HG02588 (cell line): ENCODE measurements around the gene WHRN.

ENCODE experiments used
- ATAC-seq: cut with Tn5 transposase; IDR thresholded peaks from one replicate; pipeline ENCODE4 v1.9.1; 2021; ENCODE audit warnings: mild to moderate bottlenecking, moderate library complexity; ENCODE audit not compliant: unreplicated experiment

Gene WHRN

DNA sequence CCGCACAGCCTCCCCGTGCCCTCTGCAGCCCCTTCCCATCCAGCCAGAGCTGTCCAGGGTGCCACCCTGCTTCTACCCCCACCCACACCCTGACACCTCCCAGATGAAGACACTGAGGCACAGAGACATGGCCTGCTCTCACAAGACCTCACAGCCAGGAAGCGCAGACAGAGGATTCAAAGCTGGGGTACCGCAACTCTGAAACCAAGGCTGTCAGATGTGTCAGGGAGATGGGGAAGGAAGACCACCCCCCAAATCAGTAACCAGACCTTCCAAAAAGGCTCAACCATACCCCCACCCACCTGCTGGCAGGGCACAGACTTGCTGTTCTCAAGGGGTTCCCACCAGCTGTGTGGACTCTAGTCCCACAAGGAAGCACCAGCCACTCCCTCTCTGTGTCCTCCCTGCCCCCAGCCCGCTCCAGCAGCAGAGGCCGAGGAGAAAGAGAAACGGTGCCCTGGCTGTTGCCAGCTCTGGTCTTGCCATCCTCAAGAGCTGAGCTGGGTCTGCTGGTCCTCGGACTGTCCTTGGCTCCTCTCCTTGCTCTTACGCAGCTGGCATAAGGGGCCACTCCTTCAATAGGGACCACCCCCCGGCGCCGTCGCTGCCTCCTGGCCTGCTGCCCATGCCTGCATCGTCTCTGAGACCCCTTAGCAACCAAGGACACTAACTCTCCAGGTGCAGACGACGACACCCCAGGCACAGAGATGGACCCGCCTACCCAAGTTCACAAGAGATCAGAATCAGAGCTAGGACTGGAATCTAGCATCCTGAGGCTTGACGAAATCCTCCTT lies 118.2 kb downstream of the WHRN start:
- no peak for ATAC-seq

DNA sequence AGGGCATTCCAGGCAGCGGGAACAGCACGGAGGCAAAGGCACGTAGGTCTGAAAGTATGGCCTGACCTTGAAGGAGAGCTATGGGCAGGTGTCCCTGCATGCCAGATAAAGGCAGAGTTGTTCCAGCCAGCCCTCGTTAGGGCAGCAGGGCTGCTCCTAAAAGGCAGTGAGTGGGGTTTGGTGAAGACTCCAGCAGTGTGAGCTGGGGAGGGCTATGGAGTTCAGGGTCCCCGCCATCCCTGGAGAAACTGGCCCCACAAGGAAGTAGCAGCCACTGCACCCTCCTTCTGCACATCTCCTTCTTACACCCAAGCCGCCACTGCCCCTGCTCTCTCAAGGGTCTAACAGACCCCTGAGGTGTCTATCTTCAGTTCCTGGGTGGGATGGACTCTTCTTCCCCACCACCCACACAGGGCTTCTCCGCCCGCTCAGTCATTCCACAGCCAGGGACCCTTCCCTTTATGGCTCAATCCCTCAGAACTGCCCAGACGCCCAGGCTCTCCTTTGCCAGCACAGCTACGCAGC lies 118.8 kb downstream of the WHRN start:
- no peak for ATAC-seq

DNA sequence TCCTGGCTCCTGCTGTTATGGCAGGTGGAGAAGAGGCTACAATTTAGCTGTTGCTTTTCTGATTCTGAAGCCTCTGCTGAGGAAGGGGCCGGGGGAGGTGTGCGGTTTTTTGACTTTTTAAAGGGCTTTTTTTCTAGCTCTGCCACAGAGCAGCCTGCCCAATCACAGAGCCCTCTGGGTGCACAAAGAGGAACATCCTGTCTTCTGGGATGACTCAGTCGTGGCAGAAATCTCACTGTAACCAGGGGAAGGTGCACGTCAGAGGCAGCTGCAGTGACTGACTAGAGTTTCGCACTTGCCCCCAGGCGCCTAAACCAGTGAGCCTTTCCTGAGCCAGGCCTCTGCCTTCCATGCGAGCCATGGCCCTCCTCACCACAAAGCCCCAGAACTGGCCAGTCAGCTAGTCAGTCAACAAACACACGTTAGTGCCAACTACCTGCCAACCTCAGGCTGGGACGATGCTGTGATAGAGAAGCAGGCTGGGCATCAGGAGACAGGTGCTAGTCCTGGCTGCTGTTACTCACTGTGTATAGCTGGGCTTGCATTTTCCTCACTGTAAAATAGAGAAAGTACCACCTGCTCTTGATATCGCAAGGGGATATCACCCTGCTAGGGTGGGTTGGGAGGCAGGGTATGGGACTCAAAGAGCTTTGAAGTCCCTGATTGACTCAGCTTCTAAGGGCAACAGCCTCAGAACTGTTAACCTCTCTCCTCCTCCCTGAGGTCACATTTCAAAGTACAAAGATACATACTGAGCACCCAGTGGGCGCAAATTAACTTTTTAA lies 119.7 kb downstream of the WHRN start:
- peak; percentile 83 for ATAC-seq

DNA sequence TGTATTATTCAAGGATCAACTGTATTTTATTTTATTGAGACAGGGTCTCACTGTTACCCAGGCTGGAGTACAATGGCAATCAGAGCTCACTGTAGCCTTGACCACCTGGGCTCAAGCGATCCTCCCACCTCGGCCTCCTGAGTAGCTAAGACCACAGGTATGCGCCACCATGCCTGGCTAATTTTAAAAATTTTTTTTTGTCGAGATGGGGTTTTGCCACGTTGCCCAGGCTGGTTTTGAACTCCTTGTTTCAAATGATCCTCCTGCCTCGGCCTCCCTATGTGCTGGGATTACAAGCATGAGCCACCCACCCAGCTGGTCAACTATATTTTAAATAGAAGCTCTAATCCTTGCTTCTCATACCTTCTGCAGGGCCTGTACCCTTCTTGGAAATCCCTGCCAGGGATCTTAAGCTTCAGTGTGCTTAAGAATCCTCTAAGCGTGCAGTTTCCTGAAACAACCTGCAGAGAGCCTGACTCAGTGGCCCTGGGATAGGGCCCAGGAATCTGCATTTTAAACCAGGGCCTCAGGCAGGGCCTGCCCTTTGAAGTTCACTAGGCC lies 120.4 kb downstream of the WHRN start:
- no peak for ATAC-seq

DNA sequence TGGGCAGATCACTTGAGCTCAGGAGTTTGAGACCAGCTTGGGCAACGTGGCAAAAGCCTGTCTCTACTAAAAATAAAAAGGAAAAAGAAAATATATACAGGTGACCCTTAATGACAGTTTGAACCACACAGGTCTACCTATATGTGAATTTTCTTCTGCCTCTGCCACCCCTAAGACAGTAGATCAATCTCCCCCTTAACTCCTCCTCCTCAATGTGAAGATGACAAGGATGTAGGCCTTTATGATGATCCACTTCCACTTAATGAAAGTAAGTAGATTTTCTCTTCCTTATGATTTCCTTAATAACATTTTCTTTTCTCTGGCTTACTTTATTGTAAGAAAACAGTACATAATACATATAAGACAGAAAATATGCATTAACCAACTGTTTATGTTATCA lies 120.9 kb downstream of the WHRN start:
- no peak for ATAC-seq

DNA sequence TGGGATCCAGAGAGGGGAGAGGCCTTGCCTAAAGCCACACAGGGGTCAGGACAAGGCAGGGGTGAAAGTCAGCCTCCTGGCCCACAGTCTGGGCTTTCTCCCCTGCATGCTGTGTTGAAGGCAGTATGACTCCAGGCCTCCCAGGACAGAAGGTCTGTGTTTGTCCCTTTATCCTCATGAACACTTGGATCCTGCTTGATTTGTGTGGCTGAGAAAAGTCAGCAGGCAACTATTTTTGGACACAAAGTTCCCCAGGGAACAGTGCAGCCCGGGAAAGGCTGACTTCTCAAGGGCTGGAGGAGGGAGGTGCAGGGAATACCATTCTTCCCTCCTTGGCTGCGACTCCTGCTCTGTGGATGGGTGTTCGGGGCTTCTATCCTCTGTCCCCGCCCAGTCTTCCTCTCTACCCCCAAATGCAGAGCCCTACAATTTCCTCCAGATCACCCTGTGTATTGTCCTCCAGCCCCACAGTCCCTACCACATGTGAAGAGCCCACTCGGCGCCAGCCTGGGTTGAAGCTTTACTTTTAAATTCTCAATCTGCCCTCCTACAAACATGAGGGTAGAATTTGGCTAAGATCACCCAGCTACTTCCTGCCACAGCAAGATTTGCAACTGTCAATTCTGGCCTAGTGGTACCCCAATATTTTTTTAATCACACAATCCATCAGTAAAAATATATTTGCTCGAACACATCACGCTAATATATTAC lies 121.6 kb downstream of the WHRN start:
- no peak for ATAC-seq

DNA sequence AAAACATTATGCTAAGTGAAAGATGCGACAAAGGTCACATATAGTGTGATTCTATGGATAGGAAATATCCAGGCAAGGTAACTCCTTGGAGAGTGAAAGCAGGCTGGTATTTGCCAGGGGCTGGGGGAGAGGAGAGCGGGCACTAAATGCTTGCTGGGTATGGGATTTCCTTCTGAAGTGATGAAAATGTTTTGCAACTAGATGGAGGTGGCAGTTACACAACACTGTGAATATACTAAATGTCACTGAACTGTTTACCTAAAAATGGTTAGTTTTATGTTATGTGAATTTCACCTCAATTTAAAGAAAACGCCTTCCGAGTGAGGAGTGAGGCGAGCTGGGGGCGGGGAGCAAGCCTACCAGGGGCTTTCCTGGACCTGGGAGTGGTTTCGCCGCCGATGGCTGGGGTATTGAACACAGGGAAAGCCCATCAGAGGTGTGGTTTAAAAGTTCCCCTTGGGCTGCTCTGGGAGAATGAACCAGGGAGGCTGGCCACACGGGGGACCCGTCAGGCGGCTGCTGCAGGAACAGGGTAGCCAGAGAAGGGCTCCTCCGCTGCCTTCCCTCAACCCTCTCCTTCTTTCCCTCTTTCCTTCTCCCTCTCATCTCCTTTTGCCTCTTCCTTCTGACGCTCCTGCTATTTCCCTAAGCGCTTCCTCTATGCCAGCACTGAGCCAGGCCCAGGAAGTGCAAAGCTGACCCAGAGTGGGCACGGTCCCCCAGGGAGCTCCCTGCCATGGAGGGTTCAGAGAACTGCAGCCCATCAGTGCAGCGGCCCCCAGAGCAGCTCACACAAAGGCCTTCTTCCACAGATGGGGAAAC lies 122.4 kb downstream of the WHRN start:
- peak; percentile 21 for ATAC-seq

DNA sequence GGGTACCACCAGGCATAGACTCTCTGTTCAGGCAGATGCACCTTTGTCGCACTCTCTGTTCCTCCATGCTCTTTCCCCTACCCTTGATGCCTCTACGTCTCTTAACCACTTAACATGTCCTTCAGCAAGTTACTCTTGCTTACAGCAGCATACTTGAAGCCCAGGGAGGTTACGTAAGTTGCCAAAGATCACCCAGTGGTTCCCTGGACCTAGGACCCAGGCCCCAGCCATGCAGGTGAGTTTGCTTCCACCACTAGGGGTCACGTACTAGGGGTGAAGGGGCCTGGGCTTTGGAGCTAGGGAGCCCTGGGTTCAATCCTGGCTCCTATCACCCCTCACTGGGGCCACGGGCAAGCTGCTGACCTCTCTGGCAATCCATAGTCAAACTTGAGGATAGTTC lies 126.4 kb downstream of the WHRN start:
- ATAC-seq, result no peak

DNA sequence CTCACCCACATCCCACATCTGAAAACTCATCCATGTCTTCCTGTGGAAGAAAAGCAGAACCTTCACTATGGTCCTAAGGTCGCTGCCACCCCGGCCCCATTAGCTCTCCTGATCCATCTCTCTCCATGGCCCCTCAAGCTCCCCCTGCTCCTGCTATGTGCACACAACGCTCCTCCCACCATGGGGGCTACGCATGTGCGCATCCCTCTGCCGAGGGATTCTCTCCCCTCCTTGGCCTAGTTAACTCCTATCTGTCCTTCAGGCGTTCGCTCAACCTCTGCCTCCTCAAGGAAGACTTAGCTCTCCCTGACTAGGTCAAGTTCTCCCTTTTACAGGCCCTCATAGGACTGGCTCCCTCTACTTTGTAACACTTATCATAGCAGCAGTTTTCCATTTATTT lies 127.3 kb downstream of the WHRN start:
- no peak for ATAC-seq

DNA sequence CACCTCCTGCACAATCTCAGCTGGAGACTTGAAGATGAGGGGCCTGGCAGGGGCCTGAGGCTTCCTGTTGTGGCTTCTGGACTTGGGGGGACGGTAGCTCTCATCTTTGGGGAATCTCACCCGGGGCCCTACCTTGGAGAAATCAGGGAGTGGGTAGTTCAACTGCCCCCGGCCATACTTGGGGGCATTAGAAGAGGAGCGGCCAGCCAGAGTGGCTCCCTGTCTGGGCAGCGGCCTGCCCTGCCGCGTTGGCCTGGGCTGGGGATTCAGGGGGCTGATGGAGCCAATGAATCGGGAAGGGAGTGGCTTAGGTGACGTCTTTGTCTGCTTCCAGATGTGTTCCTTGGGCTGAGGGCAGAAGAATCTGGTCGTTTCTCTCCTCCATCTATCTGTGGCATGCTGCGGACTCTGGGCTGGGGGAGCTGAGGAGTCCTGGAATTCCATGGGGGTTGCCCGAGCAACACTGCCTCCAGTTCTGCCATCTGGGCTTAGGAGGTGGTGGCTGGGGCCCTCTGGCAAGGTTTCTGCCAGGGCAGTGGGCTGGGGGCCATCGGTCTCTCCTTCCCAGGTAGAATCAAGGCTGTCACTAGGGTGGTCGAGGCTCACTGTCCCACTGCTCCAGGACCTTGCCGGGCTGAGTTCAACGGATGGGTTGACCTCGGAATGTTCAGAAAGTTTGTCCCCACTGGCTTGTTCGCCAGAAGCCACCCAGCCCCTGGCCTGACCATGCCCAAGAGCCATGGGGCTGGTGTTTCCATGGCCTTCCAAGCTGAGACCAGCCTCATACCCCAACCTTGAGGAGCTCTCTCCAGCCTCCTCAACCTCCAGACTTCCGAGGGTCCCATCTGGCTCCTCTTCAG lies 128.5 kb downstream of the WHRN start:
- ATAC-seq, result no peak

DNA sequence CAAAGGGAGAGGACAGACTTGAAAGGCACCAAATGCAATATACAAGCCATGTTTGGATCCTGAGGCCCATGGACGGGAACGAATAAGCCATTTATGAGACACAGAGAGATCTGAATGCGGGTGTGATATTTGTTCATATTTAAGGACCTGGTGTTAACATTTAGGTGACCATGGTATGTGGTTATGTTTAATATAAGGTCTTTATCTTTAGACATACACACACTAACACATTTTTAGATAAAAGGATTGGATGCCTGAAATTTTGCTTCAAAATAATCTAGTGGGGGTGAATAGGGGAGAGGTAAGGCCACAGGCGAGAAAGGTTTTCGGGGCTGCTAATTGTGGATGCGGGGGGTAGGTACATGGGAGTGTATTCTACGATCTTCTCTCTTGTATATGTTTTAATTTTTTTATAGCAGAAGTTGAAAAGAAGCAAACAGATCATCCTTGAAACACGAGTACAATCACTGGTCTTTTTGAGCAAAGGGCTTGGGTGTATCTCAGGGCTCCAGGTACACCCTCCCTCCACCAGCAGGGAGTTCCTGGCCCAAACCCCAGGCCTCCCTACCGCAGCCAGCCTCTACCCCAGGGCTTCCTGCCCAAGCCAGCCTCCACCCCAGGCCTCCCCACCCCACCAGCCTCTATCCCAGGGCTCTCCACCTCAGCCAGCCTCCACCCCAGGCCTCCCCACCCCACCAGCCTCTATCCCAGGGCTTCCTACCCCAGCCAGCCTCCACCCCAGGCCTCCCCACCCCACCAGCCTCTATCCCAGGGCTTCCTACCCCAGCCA lies 129.7 kb downstream of the WHRN start:
- no peak for ATAC-seq

DNA sequence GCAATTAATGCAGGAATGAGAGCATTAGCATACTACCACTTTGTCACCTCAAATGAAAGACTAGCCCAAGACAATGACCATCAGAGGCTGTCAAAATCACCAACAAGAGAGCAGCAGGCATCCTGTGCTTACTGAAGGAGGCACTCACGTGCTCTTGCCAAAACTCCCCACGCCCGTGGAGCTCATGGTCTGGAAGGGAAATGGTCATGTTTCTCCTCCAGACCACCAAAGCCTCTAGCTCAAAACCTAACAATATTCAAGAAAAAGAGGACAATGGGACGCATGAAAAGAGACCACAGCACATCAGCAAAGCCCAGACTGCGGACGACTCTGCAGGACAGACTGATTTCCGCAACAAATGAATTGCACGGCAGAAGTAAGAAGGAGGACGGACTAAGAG lies 130.3 kb downstream of the WHRN start:
- ATAC-seq, result no peak

DNA sequence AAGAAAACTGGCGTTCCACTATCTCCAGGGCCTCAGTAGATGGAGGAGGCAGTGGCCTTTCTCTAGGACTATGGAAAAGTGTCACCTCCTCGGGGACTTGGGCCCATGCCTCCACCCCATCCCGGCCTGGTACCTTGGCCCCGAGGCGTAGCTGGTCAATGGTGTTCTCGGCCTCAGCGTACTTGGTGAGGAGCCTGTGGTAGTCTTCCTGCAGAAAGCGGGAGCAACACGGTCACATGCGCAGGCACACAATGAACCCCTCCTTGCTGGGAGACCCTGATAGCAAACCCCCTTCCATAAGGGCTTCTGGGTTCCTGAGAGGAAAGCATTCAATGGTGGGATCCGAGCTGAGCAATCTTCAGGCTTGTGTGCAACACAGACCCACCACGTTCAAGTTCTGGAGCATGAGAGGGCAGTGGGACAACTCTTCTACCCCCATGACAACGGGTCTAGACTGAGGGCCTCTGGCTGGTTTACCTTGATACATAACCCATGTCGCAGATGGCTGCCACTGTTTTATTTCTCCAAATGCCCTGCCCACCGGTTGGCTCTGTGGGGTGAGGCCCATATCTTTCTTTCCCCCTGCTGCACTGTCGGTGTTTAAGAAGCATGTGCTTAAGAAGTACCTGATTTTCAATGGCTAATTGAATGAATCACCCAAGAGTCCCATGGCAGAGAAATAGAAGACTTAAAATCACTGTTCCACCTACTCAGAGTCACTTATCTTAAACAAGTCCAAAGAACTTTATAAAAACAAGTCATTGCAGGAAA lies 131.1 kb downstream of the WHRN start:
- ATAC-seq, result no peak

DNA sequence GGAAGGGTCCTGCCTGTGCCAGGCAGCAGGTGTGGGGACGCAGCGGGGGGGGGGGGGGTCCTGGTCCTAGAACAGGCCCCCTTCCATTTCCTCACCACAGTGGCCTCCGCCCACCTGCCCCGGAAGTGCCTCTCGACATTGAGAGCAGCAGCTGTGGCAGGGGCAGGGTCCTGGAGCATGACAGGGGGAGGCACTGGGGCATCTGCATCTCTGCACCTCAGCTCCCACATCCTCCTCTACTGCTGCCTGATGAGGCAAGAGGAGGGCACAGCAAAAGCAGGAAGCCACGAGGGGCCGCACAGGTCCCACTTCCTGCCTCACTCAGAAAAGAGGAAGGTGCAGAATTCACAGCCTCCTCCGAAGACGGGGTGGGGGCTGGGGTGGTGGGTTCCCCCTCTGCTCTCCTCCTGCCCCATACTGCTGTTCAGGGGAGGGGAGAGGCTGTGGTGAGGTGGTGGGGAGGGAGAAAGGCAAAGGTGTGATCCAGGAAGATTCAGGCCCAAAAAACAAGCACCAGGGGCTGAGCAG lies 132.3 kb downstream of the WHRN start:
- peak; percentile 96 for ATAC-seq

DNA sequence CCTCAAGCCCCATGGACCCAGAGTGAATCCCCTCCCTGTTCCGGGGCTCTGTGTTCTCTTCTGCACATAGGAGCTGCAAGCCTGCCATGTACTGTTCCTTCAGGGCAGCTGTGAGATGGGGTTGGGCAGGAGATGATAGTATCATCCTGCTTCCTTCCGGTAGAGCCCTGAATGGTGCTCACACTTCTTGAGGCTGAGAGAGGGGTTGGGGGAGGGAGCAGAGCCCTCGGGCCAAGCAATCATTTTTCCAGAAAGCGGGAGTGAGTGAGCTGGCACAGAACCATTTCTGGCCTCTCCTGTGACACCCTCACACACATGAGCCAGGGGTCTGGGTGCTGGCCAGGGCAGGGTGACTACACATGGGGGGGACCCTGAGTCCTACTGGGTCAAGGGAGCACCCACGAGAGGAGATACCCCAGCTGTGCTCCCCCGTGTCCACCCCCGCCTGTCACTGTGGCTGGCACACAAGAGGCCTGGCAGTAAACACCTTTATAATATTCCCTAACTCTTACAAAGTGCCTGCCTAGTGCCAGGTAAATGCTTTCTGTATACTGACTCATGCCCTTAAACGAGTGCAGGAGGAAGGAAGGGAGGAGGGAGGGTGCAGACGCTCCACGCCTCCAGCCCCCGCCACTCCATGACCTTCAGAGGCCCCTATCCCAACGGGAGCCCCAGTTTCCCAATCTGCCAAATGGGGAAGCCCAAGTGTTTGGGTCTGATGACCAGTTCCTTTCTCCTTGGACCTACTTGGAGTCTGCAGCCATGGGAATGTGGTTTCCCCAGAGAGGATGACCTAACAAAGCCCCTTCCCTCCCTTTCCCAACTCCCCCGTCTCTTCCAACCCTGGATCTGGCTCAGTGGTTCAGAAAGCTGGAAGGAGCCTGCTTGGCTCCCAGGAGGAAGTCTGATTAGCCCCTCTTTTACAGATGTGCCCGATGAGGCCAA lies 133.0 kb downstream of the WHRN start:
- peak; percentile 27 for ATAC-seq

DNA sequence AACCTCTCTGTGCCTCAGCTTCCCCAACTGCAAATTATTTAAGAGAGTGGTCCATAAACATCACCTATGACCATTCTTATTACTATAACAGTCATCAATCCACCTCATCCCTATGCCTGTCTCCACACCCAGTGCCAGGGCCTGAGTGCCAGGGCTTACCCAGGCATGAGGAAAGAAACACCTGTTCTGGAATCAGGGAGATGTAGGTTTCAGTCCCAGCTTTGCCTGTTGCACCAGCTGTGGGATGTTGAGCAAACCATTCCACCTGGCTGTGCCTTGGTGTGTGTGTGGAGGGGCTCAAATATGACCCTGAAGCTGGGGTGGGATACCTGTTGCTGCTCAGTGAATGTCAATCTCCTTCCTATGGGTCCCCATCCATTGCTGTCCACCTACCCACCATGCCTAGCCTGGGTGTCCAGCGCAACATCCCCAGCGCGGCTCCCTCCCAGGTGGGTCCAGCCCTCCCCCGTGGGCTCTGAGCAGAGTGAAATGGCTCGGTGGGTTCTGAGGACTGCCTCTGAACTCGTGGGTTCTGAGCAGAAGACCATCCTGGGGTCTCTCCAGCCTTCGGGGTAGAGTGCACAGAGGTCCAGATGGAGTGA lies 133.8 kb downstream of the WHRN start:
- no peak for ATAC-seq
